ENCODE results near the gene HNRNPLL. TPM values are rescaled to one million over a fixed set of nuclear protein-coding genes. Genes with fewer than 3 reads are reported as not detected.

HNRNPLL gene
- total RNA-seq, 1 donor from 2014 or later: 12.3 TPM

GRCh38 chr2:38533757-38534545 lies 68.8 kb downstream of the HNRNPLL start:
- DNase-seq (ENCODE audit: low spot score) (no peak), ATAC-seq (no peak)

- DNase-seq (ENCODE audit: low spot score) (no peak), ATAC-seq (no peak)
Measured at GRCh38 chr2:38533180-38533579, 69.5 kb downstream of the HNRNPLL start.

GRCh38 chr2:38532366-38532765 lies 70.4 kb downstream of the HNRNPLL start:
- no peak for ATAC-seq
- DNase-seq (ENCODE audit: low spot score): no peak

- DNase-seq (ENCODE audit: low spot score) (no peak), ATAC-seq (no peak)
Measured at GRCh38 chr2:38529208-38529607, 73.5 kb downstream of the HNRNPLL start.

GRCh38 chr2:38528534-38528933 lies 74.2 kb downstream of the HNRNPLL start:
- ATAC-seq (no peak), DNase-seq (ENCODE audit: low spot score) (no peak)

- ATAC-seq: peak; percentile 71
- DNase-seq (ENCODE audit: low spot score): no peak
Measured at GRCh38 chr2:38528008-38528442, 74.7 kb downstream of the HNRNPLL start.

- ATAC-seq (no peak), DNase-seq (ENCODE audit: low spot score) (no peak)
Measured at GRCh38 chr2:38527338-38528007, 75.3 kb downstream of the HNRNPLL start.

- peak; percentile 63 for ATAC-seq
- no peak for DNase-seq (ENCODE audit: low spot score)
Measured at GRCh38 chr2:38526195-38526594, 76.5 kb downstream of the HNRNPLL start.

- DNase-seq (ENCODE audit: low spot score): no peak
Measured at GRCh38 chr2:38524580-38524979, 78.1 kb downstream of the HNRNPLL start.

GRCh38 chr2:38523728-38524437 lies 78.8 kb downstream of the HNRNPLL start:
- DNase-seq (ENCODE audit: low spot score) (no peak), ATAC-seq (no peak)

More at GRCh38 chr2:38524580-38524979, 78.1 kb downstream of the HNRNPLL start:
- ATAC-seq: no peak

- no peak for ATAC-seq
- DNase-seq (ENCODE audit: low spot score): no peak
Measured at GRCh38 chr2:38522754-38523349, 79.9 kb downstream of the HNRNPLL start.

GRCh38 chr2:38521835-38522234 lies 80.9 kb downstream of the HNRNPLL start:
- no peak for ATAC-seq

GRCh38 chr2:38517284-38517683 lies 85.4 kb downstream of the HNRNPLL start:
- no peak for ATAC-seq
- DNase-seq (ENCODE audit: low spot score): no peak

More at GRCh38 chr2:38521835-38522234, 80.9 kb downstream of the HNRNPLL start:
- no peak for DNase-seq (ENCODE audit: low spot score)

- no peak for ATAC-seq
- DNase-seq (ENCODE audit: low spot score): no peak
Measured at GRCh38 chr2:38516526-38516925, 86.2 kb downstream of the HNRNPLL start.

- no peak for ATAC-seq
- DNase-seq (ENCODE audit: low spot score): no peak
Measured at GRCh38 chr2:38516122-38516521, 86.6 kb downstream of the HNRNPLL start.

GRCh38 chr2:38515155-38516074 lies 87.3 kb downstream of the HNRNPLL start:
- DNase-seq (ENCODE audit: low spot score): no peak
- no peak for ATAC-seq

GRCh38 chr2:38514603-38515154 lies 88.0 kb downstream of the HNRNPLL start:
- ATAC-seq (no peak), DNase-seq (ENCODE audit: low spot score) (no peak)

- DNase-seq (ENCODE audit: low spot score) (no peak), ATAC-seq (no peak)
Measured at GRCh38 chr2:38512211-38512610, 90.5 kb downstream of the HNRNPLL start.
